Hepatocyte (in vitro differentiated cells): ENCODE measurements around the gene TCF4. TPM values are rescaled to one million over a fixed set of nuclear protein-coding genes. Genes with fewer than 3 reads are reported as not detected.

Experiments
- DNase-seq: peaks from one replicate; pipeline ENCODE4 v3.0.0-alpha.2; 2016; ENCODE audit warnings: low spot score
- H2AFZ ChIP-seq: fragments of 200-600 bp; sonication (generic); 2 replicates; pipeline ENCODE4 v1.6.0; 2016; ENCODE audit warnings: antibody characterized with exemption, mild to moderate bottlenecking
- H3K27ac ChIP-seq: fragments of 200-600 bp; sonication (generic); 2 replicates; pipeline ENCODE4 v1.5.1; 2016; ENCODE audit warnings: mild to moderate bottlenecking
- H3K27me3 ChIP-seq: fragments of 200-600 bp; sonication (generic); 2 replicates; pipeline ENCODE4 v1.6.1; 2016
- H3K36me3 ChIP-seq: fragments of 200-600 bp; sonication (generic); replicated peaks from 2 replicates; pipeline ENCODE4 v1.5.1; 2016; ENCODE audit warnings: low read depth; ENCODE audit not compliant: insufficient read depth
- H3K4me1 ChIP-seq: fragments of 200-600 bp; sonication (generic); 2 replicates; pipeline ENCODE4 v1.5.1; 2016; ENCODE audit warnings: mild to moderate bottlenecking, moderate library complexity; ENCODE audit not compliant: insufficient read depth
- H3K4me2 ChIP-seq: fragments of 200-600 bp; sonication (generic); 2 replicates; pipeline ENCODE4 v1.6.0; 2016
- H3K4me3 ChIP-seq: fragments of 200-600 bp; sonication (generic); 2 replicates; pipeline ENCODE4 v1.5.1; 2016; ENCODE audit warnings: mild to moderate bottlenecking
- H3K79me2 ChIP-seq: fragments of 200-600 bp; sonication (generic); 2 replicates; pipeline ENCODE4 v1.6.0; 2017; ENCODE audit warnings: mild to moderate bottlenecking
- H3K9me2 ChIP-seq: fragments of 200-600 bp; sonication (generic); replicated peaks from 2 replicates; pipeline ENCODE4 v1.6.0; 2017; ENCODE audit warnings: mild to moderate bottlenecking; ENCODE audit not compliant: insufficient read depth
- H3K9me3 ChIP-seq: fragments of 200-600 bp; sonication (generic); 2 replicates; pipeline ENCODE4 v1.5.1; 2016; ENCODE audit warnings: low read depth, mild to moderate bottlenecking
- H4K20me1 ChIP-seq: fragments of 200-600 bp; sonication (generic); 2 replicates; pipeline ENCODE4 v1.6.0; 2016; ENCODE audit warnings: mild to moderate bottlenecking; ENCODE audit not compliant: insufficient read depth, poor library complexity, severe bottlenecking
- CTCF ChIP-seq: fragments of 200-600 bp; sonication (generic); IDR thresholded peaks from 2 replicates; pipeline ENCODE4 v1.5.1; 2016; ENCODE audit warnings: antibody characterized with exemption, mild to moderate bottlenecking; ENCODE audit not compliant: poor library complexity
- EZH2 ChIP-seq: fragments of 200-600 bp; sonication (generic); IDR thresholded peaks from 2 replicates; pipeline ENCODE4 v1.6.1; 2016; ENCODE audit warnings: antibody characterized with exemption, mild to moderate bottlenecking, borderline replicate concordance
- EZH2phosphoT487 ChIP-seq: fragments of 200-600 bp; sonication (generic); IDR thresholded peaks from one replicate; pipeline ENCODE4 v1.6.1; 2018; ENCODE audit warnings: antibody characterized with exemption, mild to moderate bottlenecking, low read depth, moderate library complexity; ENCODE audit not compliant: unreplicated experiment, severe bottlenecking
- WGBS: methylation state at CpG from one replicate; pipeline ENCODE4 v1.1.6; 2016; ENCODE audit warnings: low lambda C conversion rate; ENCODE audit errors: missing lambda C conversion rate; 5-methylcytosine and 5-hydroxymethylcytosine counted together
- polyA plus RNA-seq: library from polyadenylated mRNA; unstranded; fragments of >200 nt; fragmentation: Nextera tagmentation; extraction: Ambion mirVana; gene quantifications from 2 replicates; pipeline ENCODE4 v1.2.1, GENCODE V29; 2016
- total RNA-seq: library from RNA; depleted of rRNA; stranded (reverse); fragments of >200 nt; gene quantifications from 2 replicates; pipeline ENCODE4 v1.2.3, GENCODE V29; 2014

TCF4 gene
- total and polyA plus RNA-seq, 2 experiments from 2014 or later = 40.5 to 65.2 TPM

GRCh38 chr18:55546851-55547704, 40.9 kb downstream of the TCF4 start:
- Histone ChIP-seq H3K4me1 (peaks cover 9% of the 10 kb centered on the region), H2AFZ (no peak overlapping the region), H3K27ac (peak overlapping the region; percentile 36), H3K9me3 (no peaks in the 10 kb centered on the region), H3K79me2 (peaks cover 54% of the 10 kb centered on the region), H3K4me3 (no peak overlapping the region), H3K36me3 (no peaks in the 10 kb centered on the region), H3K27me3 (no peaks in the 10 kb centered on the region), H4K20me1 (peaks cover 4% of the 10 kb centered on the region), H3K9me2 (no peaks in the 10 kb centered on the region), H3K4me2 (peak overlapping the region; percentile 55)
- DNase-seq = peak; percentile 32
- TF ChIP-seq EZH2 (no peak), EZH2phosphoT487 (no peak), CTCF (no peak)
- WGBS = 15% methylated on average over 5 of the region's 5 CpGs

- Histone ChIP-seq H3K4me1 (peaks cover 9% of the 10 kb centered on the region), H3K4me3 (no peak overlapping the region), H3K9me3 (no peaks in the 10 kb centered on the region), H3K79me2 (peaks cover 64% of the 10 kb centered on the region), H3K27ac (no peak overlapping the region), H3K36me3 (no peaks in the 10 kb centered on the region), H3K4me2 (no peak overlapping the region), H3K9me2 (no peaks in the 10 kb centered on the region), H2AFZ (no peak overlapping the region), H4K20me1 (peaks cover 4% of the 10 kb centered on the region), H3K27me3 (no peaks in the 10 kb centered on the region)
- 77% methylated on average over 1 of the region's 1 CpG for WGBS
- TF ChIP-seq CTCF = no peak
- TF ChIP-seq EZH2 = no peak
- TF ChIP-seq EZH2phosphoT487 = no peak
- DNase-seq = no peak
Observed at GRCh38 chr18:55544014-55544413, 44.0 kb downstream of the TCF4 start.

GRCh38 chr18:55543130-55543704, 44.8 kb downstream of the TCF4 start:
- Histone ChIP-seq H2AFZ (no peak overlapping the region), H4K20me1 (peaks cover 4% of the 10 kb centered on the region), H3K4me2 (no peak overlapping the region), H3K4me3 (no peak overlapping the region), H3K27ac (no peak overlapping the region), H3K79me2 (peaks cover 59% of the 10 kb centered on the region), H3K9me3 (no peaks in the 10 kb centered on the region), H3K9me2 (no peaks in the 10 kb centered on the region), H3K27me3 (no peaks in the 10 kb centered on the region), H3K4me1 (peaks cover 9% of the 10 kb centered on the region), H3K36me3 (no peaks in the 10 kb centered on the region)
- TF ChIP-seq EZH2 = no peak
- TF ChIP-seq EZH2phosphoT487 = no peak
- TF ChIP-seq CTCF = no peak
- no peak for DNase-seq
- WGBS = 59% methylated on average over 2 of the region's 2 CpGs
